IPS DF 6.9 (cell line): ENCODE measurements around the gene DND1.
"Not testable (repeated sequence)": the region's sequence is repeated elsewhere in the genome, so short reads cannot be mapped to it uniquely, and the experiment has no call there.

Source experiments
- DNase-seq: peaks from one replicate; pipeline ENCODE4 v3.0.0-alpha.2; 2013; ENCODE audit warnings: low read depth, low spot score
- H3K27ac ChIP-seq: one replicate; pipeline ENCODE4 v1.5.1; 2013; ENCODE audit warnings: low read length, control low read depth
- H3K27me3 ChIP-seq: 2 replicates; pipeline ENCODE4 v1.6.1; 2013; ENCODE audit warnings: mild to moderate bottlenecking, low read length; ENCODE audit not compliant: control insufficient read depth, insufficient read depth
- H3K36me3 ChIP-seq: 2 replicates; pipeline ENCODE4 v1.6.1; 2013; ENCODE audit warnings: low read length; ENCODE audit not compliant: control insufficient read depth, insufficient read depth
- H3K4me1 ChIP-seq: 2 replicates; pipeline ENCODE4 v1.6.1; 2013; ENCODE audit warnings: low read length; ENCODE audit not compliant: control insufficient read depth, insufficient read depth
- H3K4me3 ChIP-seq: 2 replicates; pipeline ENCODE4 v1.5.1; 2013; ENCODE audit warnings: mild to moderate bottlenecking, low read length
- H3K9me3 ChIP-seq: 2 replicates; pipeline ENCODE4 v1.6.1; 2013; ENCODE audit warnings: low read length, inconsistent platforms; ENCODE audit not compliant: control insufficient read depth, insufficient read depth
- WGBS: extraction: QIAGEN DNeasy Blood & Tissue Kit; methylation state at CpG from one replicate; pipeline ENCODE4 v1.1.7; 2013; ENCODE audit warnings: mixed read lengths, missing lambda C conversion rate; ENCODE audit not compliant: insufficient read length, insufficient coverage; 5-methylcytosine and 5-hydroxymethylcytosine counted together

Gene DND1

DNA sequence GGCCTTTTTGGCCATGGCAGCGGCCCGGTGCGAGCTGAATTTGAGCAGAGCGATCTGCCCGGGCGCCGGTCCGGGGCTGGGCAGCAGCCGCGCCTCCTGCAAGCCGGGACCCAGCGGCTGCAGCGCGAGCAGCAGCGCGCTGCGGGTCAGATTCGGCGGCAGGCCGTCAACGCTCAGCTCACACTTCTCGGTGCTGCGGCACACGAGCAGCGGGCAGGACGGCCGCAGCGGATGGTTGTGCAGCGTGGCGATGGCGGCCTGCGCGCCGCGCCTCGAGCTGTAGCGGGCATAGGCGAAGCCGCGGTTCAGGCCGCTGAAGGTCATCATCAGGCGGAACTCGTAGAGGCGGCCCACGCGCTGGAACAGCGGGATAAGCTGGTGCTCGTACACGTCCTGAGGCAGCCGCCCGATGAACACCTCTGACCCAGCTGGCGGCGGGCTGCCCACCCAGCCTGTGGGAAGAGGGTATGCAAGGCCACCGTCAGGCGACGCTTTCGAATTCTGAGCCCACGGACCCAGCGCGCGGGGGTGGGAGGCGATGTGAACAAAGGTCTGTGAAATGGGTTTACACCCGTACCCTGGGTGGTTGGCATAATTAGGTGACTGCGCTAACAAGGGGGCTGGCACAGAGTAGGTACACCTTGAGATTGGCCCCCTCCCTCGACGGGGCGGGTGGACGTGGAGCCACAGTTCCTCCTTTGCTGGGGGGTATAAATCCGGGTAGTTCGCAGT is 755 bp downstream of the DND1 start:
- no peak overlapping the region for H3K4me3 ChIP-seq
- H3K4me1 ChIP-seq = no peaks in the 10 kb centered on the region
- no CpG with 5 or more reads among the region's 70 CpGs for WGBS
- H3K9me3 ChIP-seq = no peaks in the 10 kb centered on the region
- DNase-seq = no peak
- peaks cover 36% of the 10 kb centered on the region for H3K36me3 ChIP-seq
- H3K27ac ChIP-seq = no peak overlapping the region
- H3K27me3 ChIP-seq = no peaks in the 10 kb centered on the region

DNA sequence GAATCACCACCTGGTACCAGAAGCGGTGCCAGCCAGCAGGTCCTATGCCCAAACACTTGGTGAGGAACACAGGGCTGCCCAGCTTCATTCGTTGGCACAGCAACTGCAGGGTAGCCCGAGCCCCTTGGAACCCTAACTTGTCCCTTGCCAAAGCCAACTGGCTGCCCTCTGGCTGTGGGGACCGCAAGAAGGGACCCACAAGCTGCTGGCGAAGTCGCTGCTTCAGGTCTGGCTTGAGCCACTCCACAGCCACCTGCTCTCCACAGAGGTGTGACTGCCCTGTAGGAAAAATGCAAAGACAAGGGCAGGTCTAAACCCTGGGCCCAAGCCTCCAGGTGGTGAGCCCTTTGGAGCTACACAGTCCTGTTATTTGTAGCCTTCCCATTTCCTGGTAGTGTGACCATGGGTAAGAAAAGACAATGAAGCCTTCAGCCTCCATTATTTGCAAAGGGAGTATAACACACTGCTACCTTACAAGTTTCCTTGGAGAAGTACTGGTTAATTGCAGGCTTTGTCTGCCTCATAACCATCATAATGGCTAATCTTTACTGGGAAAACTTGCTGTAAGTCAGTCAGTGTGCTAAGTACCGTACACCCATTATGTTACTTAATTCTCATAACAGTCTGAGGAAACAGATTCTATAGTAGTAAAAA is 1.8 kb downstream of the DND1 start:
- Histone ChIP-seq H3K9me3 (no peaks in the 10 kb centered on the region), H3K4me1 (no peaks in the 10 kb centered on the region), H3K36me3 (peaks cover 28% of the 10 kb centered on the region), H3K27ac (no peak overlapping the region), H3K4me3 (no peak overlapping the region), H3K27me3 (no peaks in the 10 kb centered on the region)
- no CpG with 5 or more reads among the region's 7 CpGs for WGBS
- DNase-seq = no peak

DNA sequence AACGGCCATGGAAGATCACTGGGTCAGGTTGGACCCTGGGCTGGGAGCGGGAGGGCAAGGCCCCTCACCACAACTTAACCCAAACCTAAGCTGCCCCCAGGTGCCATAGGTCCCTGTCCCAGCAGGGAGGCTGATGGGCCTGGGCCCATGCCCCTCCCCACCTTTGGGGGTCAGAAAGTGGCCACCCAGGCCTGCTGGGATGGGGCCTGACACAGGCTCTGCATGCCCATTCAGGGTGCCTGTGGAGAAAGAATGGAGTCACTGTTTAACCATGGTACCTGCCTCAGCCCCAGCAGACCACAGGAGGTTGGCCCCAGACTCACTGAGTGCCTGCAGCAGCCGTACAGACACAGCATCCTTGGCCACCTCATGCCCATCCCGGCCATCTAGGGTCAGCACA is 2.3 kb downstream of the DND1 start:
- H3K36me3 ChIP-seq = peaks cover 26% of the 10 kb centered on the region
- H3K27ac ChIP-seq, H3K4me3 ChIP-seq, H3K9me3 ChIP-seq, H3K4me1 ChIP-seq, DNase-seq, H3K27me3 ChIP-seq: not testable (repeated sequence)
- no CpG with 5 or more reads among the region's 4 CpGs for WGBS

DNA sequence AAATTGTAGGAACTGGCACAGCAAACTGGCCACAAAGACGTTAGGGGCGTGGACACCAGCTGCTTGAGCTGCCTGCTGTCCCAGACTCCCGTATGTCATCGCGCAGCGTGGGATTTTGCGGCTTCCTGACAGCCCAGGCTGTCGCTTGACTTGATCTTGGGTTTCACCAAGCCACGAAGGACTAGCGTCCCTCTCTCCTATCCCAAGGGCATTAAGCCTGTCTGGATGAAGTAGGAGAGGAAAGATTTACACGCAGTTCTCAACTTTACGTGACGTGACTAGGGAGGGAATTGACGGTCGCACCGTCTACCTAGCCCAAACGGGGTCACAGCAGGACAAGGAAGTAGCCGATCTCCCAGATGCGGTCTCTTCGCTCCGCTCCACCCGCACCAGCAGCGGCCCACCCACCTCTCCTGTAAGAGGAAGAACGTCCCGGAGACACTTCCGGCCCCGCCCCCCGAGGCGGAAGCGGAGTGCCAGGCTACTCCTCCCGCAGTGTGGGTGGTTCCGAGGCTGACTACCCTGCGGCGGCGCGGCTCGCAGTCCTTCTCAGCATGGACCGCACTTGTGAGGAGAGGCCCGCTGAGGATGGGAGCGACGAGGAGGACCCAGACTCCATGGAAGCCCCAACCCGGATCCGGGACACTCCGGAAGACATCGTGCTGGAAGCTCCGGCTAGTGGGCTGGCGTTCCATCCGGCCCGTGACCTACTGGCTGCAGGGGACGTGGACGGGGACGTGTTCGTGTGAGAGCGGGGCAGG is 8.8 kb downstream of the DND1 start, which contains the start of gene WDR55:
Gene WDR55 (plus strand): TSS at position 546 of the 761 bp plus-strand sequence. CDS start 9 bp downstream, at position 555.
- no peak within 1 kb of the TSS for H3K27ac ChIP-seq
- peak; percentile 67 for DNase-seq

DNA sequence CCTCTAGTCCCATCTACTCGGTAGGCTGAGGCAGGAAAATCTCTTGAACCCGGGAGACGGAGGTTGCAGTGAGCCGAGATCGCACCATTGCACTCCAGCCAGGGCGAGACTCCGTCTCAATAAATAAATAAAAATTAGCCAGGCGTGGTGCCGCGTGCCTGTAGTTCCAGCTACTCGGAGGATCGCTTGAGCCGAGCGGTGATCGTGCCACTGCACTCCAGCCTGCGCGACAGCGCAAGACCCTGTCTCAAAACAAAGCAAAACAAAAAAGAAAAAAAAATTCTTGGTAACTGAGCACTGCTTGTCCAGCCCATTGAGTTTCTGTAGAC is 9.4 kb downstream of the DND1 start:
- Histone ChIP-seq H3K4me1 (no peaks in the 10 kb centered on the region), H3K27ac (no peak overlapping the region), H3K36me3 (peaks cover 17% of the 10 kb centered on the region; the same call in 1 of the 2 replicates), H3K27me3 (no peaks in the 10 kb centered on the region), H3K9me3 (no peaks in the 10 kb centered on the region), H3K4me3 (peak overlapping the region; percentile 86)
- DNase-seq = no peak
- WGBS = no CpG with 5 or more reads among the region's 18 CpGs

More for the DNA sequence above, 8.8 kb downstream of the DND1 start, which contains the start of gene WDR55:
- Histone ChIP-seq H3K9me3 (no peaks in the 10 kb centered on the region), H3K4me3 (peak within 1 kb of the TSS; percentile 86), H3K27me3 (no peaks in the 10 kb centered on the region), H3K36me3 (peaks cover 20% of the 10 kb centered on the region; the same call in 1 of the 2 replicates), H3K4me1 (no peaks in the 10 kb centered on the region)
- WGBS = no CpG with 5 or more reads among the region's 54 CpGs

DNA sequence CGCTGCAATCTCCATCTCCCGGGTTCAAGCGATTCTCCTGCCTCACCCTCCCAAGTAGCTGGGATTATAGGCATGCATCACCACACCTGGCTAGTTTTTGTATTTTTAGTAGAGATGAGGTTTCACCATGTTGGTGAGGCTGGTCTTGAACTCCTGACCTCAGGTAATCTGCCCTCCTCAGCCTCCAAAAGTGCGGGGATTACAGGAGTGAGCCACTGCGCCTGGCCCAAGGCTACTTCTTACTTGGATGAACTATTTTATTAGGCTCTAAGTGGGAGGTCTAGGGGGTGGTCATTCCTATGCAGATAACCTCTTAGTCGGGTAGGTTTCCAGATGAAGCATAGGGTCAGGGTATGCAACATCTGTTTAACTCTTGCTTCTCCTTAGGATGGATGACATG is 13.0 kb downstream of the DND1 start:
- WGBS = no CpG with 5 or more reads among the region's 6 CpGs
- H3K9me3 ChIP-seq, DNase-seq, H3K27ac ChIP-seq, H3K27me3 ChIP-seq, H3K4me3 ChIP-seq, H3K4me1 ChIP-seq: not testable (repeated sequence)
- H3K36me3 ChIP-seq = peaks cover 23% of the 10 kb centered on the region; the same call in 1 of the 2 replicates

DNA sequence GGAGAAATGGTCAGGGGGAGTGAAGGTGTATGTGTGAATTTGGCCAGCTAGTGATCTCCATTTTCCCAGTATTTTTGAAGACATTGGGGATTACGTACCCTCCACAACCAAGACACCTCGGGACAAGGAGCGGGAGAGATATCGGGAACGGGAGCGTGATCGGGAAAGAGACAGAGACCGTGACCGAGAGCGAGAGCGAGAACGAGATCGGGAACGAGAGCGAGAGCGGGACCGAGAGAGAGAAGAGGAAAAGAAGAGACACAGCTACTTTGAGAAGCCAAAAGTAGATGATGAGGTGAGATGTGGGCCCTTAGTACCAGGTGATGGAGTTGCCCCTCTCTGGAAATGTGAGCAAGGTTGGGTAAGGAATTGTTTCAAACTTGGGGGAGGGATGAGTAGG is 14.5 kb downstream of the DND1 start:
- H3K36me3 ChIP-seq = peaks cover 28% of the 10 kb centered on the region; the same call in 1 of the 2 replicates
- WGBS = 100% methylated on average over 12 of the region's 17 CpGs
- H3K9me3 ChIP-seq = no peaks in the 10 kb centered on the region
- H3K27ac ChIP-seq = no peak overlapping the region
- H3K4me3 ChIP-seq = no peak overlapping the region
- no peaks in the 10 kb centered on the region for H3K27me3 ChIP-seq
- no peaks in the 10 kb centered on the region for H3K4me1 ChIP-seq
- DNase-seq = no peak

DNA sequence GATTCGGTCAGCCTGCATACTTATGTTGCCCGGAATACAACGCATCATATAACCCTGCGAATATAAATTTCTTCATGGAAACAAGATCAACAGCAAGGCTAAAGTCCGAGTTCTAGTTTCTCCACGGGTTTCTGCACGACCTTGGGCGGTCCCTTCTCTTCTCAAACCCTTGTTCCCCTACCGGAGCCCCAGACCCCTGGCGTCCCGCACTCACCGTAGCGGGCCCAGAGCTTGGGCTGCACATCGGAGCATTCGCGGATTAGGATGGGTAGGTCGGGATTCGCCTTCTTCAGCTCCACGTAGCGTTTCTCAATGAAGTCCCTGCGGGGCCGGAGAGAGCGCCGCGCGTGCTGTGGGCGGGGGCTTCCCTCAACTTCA is 26.3 kb downstream of the DND1 start:
- no peaks in the 10 kb centered on the region for H3K9me3 ChIP-seq
- H3K27me3 ChIP-seq = no peaks in the 10 kb centered on the region
- no peak for DNase-seq
- peak overlapping the region; percentile 81 for H3K4me3 ChIP-seq
- WGBS = no CpG with 5 or more reads among the region's 27 CpGs
- no peak overlapping the region for H3K27ac ChIP-seq
- H3K36me3 ChIP-seq = peaks cover 12% of the 10 kb centered on the region
- no peaks in the 10 kb centered on the region for H3K4me1 ChIP-seq

DNA sequence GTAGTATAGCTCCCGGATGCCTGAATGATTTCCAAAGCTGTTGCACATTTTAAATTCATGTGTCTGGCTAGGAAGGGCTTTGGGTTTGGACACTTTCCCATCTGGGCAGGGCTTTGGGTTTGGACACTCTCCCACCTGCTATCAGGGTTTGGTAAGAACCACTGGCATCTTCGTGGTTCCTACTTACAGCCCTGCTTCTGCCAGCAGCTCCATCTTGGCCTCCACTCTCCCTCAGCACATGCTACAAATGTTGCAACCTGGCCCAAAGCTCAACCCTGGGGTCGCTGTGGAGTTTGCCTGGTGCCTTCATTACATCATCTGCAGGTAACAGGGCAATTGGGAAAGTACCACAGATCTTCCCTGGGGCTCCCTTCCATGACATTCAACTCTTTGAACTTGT is 30.7 kb downstream of the DND1 start:
- H3K36me3 ChIP-seq = peaks cover 12% of the 10 kb centered on the region
- no CpG with 5 or more reads among the region's 3 CpGs for WGBS

DNA sequence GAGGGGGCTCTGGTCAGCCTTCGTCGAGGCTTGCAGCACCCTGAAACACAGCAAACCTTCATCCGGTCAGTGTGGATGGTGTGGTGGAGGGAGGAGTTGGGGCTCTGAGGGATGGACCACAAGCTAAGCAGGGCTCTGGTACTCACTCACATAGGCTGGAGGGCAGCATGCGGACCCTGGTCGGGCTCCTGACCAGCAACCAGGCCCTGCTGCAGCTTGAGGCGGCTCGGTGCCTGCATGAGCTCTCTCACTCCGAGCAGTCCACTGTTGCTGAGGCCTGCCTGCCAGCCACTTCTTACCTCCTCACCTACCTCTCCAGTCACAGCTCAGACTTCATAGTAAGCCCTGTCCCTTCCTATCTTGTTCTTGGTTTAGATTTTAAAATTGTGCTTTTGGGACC is 31.7 kb downstream of the DND1 start:
- Histone ChIP-seq H3K4me1 (no peaks in the 10 kb centered on the region), H3K27ac (no peak overlapping the region), H3K9me3 (no peaks in the 10 kb centered on the region), H3K36me3 (peaks cover 12% of the 10 kb centered on the region), H3K27me3 (no peaks in the 10 kb centered on the region), H3K4me3 (no peak overlapping the region)
- DNase-seq = no peak
- WGBS = no CpG with 5 or more reads among the region's 8 CpGs

More for the DNA sequence above, 30.7 kb downstream of the DND1 start:
- H3K27ac ChIP-seq = no peak overlapping the region
- no peaks in the 10 kb centered on the region for H3K9me3 ChIP-seq
- H3K4me3 ChIP-seq = no peak overlapping the region
- H3K27me3 ChIP-seq = no peaks in the 10 kb centered on the region
- no peak for DNase-seq
- no peaks in the 10 kb centered on the region for H3K4me1 ChIP-seq
